Vagina (tissue), 2 donors: ENCODE data around the gene NCAM2.

ENCODE experiments used
- POLR2A ChIP-seq, 2 donors: fragments of 450-650 bp; IDR thresholded peaks; one replicate each; pipeline ENCODE4 v1.6.1; 2017; ENCODE audit warnings: antibody characterized with exemption in 2 of 2, mild to moderate bottlenecking in 2 of 2, moderate library complexity in 2 of 2
- TF ChIP-seq, protein P1 (sequence below), 3 experiments: fragments of 450-650 bp in 2 of 3; fragments of 200-600 bp in 1 of 3; sonication (generic) in 1 of 3; IDR thresholded peaks; one replicate each; pipeline ENCODE4 v1.5.1; 2017 to 2019; ENCODE audit warnings: antibody characterized with exemption in 3 of 3, mild to moderate bottlenecking in 2 of 3, moderate library complexity in 2 of 3

DNA sequence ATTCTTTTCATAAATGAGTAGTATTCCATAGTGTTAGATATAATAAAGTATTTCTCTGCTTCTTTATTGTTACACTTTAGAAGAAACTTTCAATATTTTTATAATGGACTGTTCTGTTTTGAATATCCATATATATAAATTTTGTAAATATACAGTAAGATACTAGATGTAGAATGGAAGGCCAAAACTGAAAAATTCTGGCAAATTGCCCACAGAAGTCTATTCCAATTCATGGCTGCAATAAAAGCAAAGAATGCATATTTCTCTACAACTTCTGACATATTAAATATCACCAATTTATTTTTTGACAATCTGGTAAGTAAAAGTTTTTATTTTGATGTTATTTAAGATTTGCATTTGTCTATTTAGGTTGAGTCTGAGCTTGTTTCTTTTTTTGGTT, 532.5 kb downstream of the NCAM2 start:
- no peak for TF ChIP-seq POLR2A (IDR thresholded peaks at IDR 0.05)
- TF ChIP-seq, protein P1, sequence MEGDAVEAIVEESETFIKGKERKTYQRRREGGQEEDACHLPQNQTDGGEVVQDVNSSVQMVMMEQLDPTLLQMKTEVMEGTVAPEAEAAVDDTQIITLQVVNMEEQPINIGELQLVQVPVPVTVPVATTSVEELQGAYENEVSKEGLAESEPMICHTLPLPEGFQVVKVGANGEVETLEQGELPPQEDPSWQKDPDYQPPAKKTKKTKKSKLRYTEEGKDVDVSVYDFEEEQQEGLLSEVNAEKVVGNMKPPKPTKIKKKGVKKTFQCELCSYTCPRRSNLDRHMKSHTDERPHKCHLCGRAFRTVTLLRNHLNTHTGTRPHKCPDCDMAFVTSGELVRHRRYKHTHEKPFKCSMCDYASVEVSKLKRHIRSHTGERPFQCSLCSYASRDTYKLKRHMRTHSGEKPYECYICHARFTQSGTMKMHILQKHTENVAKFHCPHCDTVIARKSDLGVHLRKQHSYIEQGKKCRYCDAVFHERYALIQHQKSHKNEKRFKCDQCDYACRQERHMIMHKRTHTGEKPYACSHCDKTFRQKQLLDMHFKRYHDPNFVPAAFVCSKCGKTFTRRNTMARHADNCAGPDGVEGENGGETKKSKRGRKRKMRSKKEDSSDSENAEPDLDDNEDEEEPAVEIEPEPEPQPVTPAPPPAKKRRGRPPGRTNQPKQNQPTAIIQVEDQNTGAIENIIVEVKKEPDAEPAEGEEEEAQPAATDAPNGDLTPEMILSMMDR (IDR thresholded peaks at IDR 0.05): no peak
